HG03378 (cell line): ENCODE results near the gene BRD1.

Experiments
- ATAC-seq: cut with Tn5 transposase; IDR thresholded peaks from one replicate; pipeline ENCODE4 v1.9.1; 2021; ENCODE audit warnings: mild to moderate bottlenecking, moderate library complexity; ENCODE audit not compliant: unreplicated experiment

BRD1 gene

GRCh38 chr22:49734882-49735281 is 92.8 kb downstream of the BRD1 start:
- no peak for ATAC-seq

- ATAC-seq, result no peak
Observed at GRCh38 chr22:49734390-49734789, 93.3 kb downstream of the BRD1 start.

- no peak for ATAC-seq
Observed at GRCh38 chr22:49733631-49734030, 94.0 kb downstream of the BRD1 start.

GRCh38 chr22:49730656-49731055 is 97.0 kb downstream of the BRD1 start:
- no peak for ATAC-seq

- ATAC-seq, result no peak
Observed at GRCh38 chr22:49728570-49729271, 99.0 kb downstream of the BRD1 start.

- ATAC-seq, result no peak
Observed at GRCh38 chr22:49727881-49728569, 99.6 kb downstream of the BRD1 start.

- no peak for ATAC-seq
Observed at GRCh38 chr22:49727191-49727880, 100.3 kb downstream of the BRD1 start.

GRCh38 chr22:49726701-49727101 is 101.0 kb downstream of the BRD1 start:
- ATAC-seq, result no peak

GRCh38 chr22:49726022-49726681 is 101.5 kb downstream of the BRD1 start:
- no peak for ATAC-seq

- ATAC-seq, result no peak
Observed at GRCh38 chr22:49725516-49725915, 102.2 kb downstream of the BRD1 start.

GRCh38 chr22:49724893-49725489 is 102.7 kb downstream of the BRD1 start:
- no peak for ATAC-seq

GRCh38 chr22:49724030-49724892 is 103.4 kb downstream of the BRD1 start:
- no peak for ATAC-seq

GRCh38 chr22:49723478-49724029 is 104.1 kb downstream of the BRD1 start:
- ATAC-seq, result no peak
